ENCODE measurements around the gene CYP46A1.

The CYP46A1 gene

GRCh38 chr14:99687284-99688209, 3.4 kb downstream of the CYP46A1 start:
- DNase-seq (ENCODE audit: low read depth, low spot score), result no peak

DNA sequence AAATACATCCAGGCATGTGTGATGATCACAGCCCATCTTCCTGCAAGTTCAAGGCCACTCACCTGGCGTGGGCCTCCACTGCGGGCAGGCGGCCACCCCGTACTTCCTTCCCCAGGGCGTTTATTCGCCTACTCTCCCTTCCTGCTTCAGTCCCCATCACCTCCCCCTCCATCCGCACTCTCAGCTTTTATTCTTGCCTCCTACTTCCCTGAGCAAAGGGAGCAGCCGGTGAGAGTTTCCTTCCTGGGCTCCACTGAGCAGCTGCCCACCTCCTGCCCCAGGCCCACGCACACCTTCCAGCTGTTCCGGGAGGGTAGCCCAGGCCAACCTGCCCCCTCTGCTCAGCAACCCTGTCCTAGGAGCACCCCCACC, 4.1 kb downstream of the CYP46A1 start:
- DNase-seq (ENCODE audit: low read depth, low spot score), result no peak

DNA sequence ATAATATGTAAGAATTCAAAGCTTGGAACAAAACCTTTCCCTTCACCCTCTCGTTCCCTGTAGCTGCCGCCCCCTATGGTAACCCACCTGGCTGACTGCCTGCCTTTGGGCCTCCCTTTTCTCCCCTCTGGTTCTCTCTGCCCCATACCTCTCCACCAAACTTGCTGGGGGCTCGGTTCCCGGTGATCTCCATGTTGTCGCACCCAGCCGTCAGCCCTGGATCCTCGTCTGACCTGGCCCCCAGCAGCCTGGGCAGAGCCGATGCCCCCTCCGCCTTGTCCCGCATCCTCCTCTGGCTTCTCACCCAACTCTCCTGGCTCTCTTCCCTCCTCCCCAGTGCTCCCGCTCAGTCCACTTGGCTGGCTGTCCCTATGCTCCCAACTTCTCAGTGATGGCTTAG, 4.5 kb downstream of the CYP46A1 start:
- no peak for DNase-seq (ENCODE audit: low read depth, low spot score)

- no peak for DNase-seq (ENCODE audit: low read depth, low spot score)
Observed at GRCh38 chr14:99689266-99690236, 5.5 kb downstream of the CYP46A1 start.

DNA sequence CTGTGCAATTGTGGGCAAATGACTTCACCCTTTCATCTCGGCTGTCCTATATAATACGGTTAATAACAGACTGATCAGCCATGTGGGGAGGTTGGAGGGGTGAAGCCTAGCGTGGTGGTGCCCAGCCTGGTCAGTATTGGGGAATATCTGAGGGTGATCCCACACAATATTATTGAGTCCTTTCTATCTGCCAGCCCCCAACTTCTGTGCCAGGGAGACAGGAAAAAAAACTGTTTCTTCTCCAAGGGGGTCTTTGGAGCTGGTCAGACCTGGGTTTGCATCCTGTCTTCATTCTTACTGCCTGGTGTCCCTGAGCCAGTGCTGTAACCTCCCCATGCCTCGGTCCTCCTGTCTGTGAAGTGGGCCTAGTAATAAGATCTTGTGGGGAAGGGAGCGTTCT, 6.5 kb downstream of the CYP46A1 start:
- DNase-seq (ENCODE audit: low read depth, low spot score), result no peak

DNA sequence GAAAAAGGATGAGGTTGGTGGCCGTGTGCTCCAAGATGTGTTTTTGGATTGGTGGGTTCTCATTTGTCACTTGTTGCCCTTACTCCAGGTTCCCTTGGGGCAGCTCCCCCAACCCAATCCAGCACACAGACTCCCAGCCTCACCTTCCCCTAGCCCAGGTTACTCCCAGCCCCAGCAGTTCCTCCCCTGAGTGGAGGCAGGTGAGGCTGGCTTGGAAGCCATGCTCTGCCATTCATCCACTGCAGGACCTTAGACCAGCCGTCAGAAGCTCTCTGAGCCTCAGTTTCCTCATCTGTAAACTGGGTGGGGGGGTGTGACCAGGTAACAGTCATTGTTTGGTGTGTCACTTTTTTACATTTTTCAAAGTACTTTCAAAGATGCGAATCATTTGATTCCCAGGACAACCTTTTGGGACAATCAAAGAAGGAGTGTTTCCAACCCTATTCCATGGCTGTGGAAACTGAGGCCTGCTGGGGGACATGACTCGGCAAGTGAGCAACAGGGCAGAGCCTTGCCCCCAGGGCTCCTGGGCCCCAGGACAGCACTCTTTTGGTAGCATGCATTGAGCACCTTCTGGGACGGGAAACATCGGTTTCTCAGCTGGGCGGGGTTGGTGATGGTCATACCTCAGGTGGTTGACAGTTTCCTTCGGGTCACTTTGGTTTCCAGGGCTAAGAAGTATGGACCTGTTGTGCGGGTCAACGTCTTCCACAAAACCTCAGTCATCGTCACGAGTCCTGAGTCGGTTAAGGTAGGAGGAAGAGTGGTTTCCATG, 7.2 kb downstream of the CYP46A1 start:
- no peak for DNase-seq (ENCODE audit: low read depth, low spot score)

GRCh38 chr14:99693918-99694317, 9.8 kb downstream of the CYP46A1 start:
- DNase-seq (ENCODE audit: low read depth, low spot score), result no peak

DNA sequence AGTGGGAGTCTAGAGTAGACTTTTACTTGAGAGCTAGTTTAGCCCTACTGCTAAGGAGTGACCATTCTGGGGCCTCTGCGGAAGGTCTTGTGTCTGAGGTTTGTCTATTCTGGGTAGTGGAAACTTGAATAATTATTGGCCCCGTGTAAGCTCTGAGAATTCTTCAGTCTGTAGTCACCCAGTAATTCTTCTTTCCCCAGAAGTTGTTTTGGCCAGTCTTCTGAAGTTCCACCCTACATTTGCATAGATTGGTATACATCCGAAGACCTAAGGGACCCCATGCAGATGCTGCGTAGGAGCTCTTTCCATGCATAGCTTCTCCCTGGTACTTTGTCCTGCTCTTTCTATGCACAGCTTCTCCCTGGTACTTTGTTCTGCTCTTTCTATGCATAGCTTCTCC, 12.8 kb downstream of the CYP46A1 start:
- no peak for DNase-seq (ENCODE audit: low read depth, low spot score)

DNA sequence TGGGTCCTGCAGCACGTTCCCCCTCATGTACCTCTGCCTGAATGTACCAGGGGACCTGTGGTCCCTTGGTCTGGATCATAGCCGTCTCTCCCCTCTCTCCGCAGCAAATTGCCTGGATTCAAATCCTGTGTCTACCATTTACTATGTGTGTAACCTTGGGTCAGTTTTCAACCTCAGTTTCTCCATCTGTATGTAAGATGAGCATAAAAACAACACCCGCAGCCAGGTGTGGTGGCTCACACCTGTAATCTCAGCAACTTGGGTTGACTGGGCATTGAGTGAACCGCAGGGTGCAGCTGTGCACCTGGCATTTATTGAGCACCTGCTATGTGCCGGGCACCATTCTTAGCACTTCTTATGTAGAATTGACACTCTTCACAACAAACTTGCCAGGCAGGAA, 14.1 kb downstream of the CYP46A1 start:
- no peak for DNase-seq (ENCODE audit: low read depth, low spot score)

DNA sequence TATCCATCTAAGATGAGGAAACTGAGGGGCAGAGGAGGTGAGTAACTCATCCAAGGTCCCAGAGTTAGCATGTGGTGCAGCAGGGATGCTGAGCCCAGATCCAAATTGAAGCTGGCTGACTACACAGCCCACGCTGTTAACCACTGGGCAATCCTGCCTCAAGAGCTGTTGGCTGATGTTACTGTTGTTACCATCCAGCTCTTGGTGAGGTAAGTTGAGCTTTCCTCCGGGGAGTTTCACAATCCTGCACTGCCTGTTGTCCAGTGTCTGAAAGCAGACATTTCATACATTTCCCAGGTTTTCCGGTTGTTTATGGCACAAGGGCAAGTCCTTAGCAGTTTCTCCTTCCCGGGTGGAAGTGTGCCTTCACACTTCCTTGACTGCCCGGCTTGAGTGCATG, 14.5 kb downstream of the CYP46A1 start:
- no peak for DNase-seq (ENCODE audit: low read depth, low spot score)

GRCh38 chr14:99699085-99699760, 15.1 kb downstream of the CYP46A1 start:
- DNase-seq (ENCODE audit: low read depth, low spot score), result no peak

DNA sequence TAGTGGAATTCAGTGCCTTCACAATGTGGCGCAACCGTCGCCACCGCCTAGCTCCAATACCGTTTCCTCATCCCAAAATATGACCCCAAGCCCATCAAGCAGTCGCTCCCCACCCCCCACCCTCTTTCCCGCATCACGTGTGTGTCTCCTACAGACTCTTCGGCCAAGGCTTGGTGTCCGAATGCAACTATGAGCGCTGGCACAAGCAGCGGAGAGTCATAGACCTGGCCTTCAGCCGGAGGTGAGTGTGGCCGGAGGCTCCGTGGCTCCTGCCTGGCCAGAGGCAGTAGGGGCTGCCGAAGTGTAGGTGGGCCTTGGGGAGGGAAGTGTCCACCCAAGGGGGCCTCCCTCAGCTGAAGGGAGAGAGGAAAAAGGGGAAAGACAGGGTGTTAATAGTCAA, 15.8 kb downstream of the CYP46A1 start:
- no peak for DNase-seq (ENCODE audit: low read depth, low spot score)

DNA sequence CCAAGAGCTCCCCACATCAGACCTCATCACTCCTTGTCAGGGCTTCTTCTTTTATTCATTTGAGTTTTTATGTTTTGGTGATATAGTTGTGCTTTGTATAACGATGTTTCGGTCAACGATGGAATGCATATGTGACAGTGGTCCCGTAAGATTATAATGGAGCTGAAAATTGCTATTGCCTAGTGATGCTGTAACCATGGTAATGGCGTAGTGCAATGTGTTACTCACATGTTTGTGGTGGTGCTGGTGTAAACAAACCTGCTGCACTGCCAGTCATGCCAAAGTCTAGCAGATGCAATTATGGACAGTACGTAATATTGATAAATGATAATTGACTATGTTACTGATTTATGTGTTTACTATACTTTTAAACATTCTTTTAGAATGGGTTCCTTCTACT, 16.3 kb downstream of the CYP46A1 start:
- DNase-seq (ENCODE audit: low read depth, low spot score), result no peak

GRCh38 chr14:99701260-99701659, 17.2 kb downstream of the CYP46A1 start:
- DNase-seq (ENCODE audit: low read depth, low spot score), result no peak

GRCh38 chr14:99702115-99702514, 18.0 kb downstream of the CYP46A1 start:
- DNase-seq (ENCODE audit: low read depth, low spot score), result no peak

DNA sequence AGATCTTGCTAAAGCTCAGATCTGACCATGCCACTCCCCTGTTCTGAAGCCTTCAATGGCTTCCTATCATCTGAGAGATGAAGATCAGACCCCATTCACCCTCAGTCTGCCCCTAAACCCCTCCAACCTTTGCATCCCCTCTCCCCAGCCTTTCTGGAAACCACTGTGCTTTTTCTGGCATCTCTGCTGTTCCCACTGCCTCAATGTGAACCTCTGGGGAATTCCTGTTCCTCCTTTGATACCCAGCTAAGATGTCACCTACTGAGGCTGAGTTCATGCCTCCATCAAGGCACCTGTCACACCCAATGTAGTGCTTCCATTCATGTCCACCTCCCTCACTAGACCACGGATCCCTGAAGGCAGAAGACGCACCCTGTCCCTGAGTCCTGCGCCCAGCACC, 19.3 kb downstream of the CYP46A1 start:
- no peak for DNase-seq (ENCODE audit: low read depth, low spot score)

- no peak for DNase-seq (ENCODE audit: low read depth, low spot score)
Observed at GRCh38 chr14:99704037-99704436, 19.9 kb downstream of the CYP46A1 start.

DNA sequence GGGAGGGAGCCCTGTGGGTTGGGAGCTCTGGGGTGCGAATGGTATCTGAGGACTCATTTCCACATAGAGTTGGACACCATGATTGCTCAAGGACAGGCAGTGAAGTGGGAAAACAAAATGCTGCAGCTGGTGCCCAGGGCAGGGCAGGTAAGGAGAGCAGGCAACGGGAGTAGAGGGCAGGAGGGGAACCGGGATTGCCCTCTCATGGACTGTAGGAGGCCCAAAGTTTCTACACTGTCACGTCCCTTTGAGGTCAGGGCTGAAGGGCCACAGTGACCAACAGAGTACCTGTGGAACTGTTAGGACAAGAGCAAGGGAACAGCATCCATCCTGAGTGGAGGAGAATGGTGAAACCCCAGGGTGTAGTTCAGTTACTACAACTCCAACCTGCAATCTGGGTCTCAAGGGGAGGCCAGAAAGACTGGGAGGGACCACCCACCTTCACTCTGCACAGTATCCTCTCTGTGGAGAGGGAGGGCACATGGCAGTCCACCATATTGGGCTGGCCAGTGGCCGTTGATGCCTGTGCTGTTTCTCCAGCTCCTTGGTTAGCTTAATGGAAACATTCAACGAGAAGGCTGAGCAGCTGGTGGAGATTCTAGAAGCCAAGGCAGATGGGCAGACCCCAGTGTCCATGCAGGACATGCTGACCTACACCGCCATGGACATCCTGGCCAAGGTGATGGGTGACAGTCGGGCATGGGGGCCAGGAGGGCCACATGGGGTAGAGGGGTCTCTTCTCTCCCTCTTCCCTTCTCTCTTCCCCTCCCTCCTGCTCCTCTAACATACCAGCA, 22.2 kb downstream of the CYP46A1 start:
- DNase-seq (ENCODE audit: low read depth, low spot score), result no peak

- DNase-seq (ENCODE audit: low read depth, low spot score), result no peak
Observed at GRCh38 chr14:99707420-99707819, 23.3 kb downstream of the CYP46A1 start.

DNA sequence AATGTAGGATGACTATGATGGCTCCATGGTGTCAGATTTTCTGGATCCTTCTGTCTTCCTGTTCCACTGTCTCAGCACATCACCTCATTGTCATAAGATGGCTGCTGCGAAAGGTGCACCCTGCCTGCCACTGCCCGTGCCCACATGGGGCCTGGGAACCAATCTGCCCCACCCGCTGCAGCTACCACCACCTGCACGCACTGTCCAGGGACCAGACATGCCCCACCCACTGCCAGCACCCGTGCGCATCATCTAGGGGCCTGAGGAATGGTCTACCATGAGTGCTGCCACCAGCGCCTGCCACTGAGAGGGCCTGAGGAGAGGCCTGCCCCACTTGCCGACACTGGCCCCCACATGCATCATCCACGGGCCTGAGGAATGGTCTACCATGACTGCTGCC, 23.8 kb downstream of the CYP46A1 start:
- no peak for DNase-seq (ENCODE audit: low read depth, low spot score)
